K562 (cell line): Measurements from ENCODE around the gene FYB2. TPM values are rescaled to one million over a fixed set of nuclear protein-coding genes. Genes with fewer than 3 reads are reported as not detected.

Source experiments
- ATAC-seq: fragments of 200-7000 bp; cut with Tn5 transposase; 3 replicates; pipeline ENCODE4 v1.9.1; 2020; ENCODE audit warnings: moderate library complexity
- BruUV-seq: library from RNA; stranded (reverse); fragments of 400-500 nt; replicated peaks from 2 replicates; lab custom pipeline; 2021; lab: Mats Ljungman, UMichigan
- CTCF ChIA-PET: fragments of 300-600 bp; formaldehyde crosslinking; extraction: SDS; loops from one replicate; lab custom pipeline; 2021; ENCODE audit warnings: low intra/inter-chr PET ratio; lab: Yijun Ruan, JAX
- POLR2A ChIA-PET: fragments of 300-600, 350-650 bp; sonication (Branson Sonifier 250); formaldehyde crosslinking; extraction: SDS; loops from one replicate; lab custom pipeline; 2021; ENCODE audit warnings: antibody characterized with exemption, inconsistent platforms; lab: Yijun Ruan, JAX
- DNase-seq, 4 experiments: peaks; one replicate each; pipeline versions ENCODE4 v3.0.0 to v3.0.0-alpha.2; 2011 to 2018; ENCODE audit warnings: low spot score in 3 of 4, mixed read lengths in 3 of 4; ENCODE audit errors: extremely low read depth in 1 of 4
- FAIRE-seq: peaks from 2 replicates; lab custom pipeline; 2011; peaks lifted over from hg19 to GRCh38; lab: Jason Lieb, UNC
- H2AFZ ChIP-seq: 2 replicates; pipeline ENCODE4 v1.6.0; 2011; ENCODE audit warnings: low read depth, low read length, control low read depth, inconsistent platforms
- H3K27ac ChIP-seq: fragments of 200-600 bp; 3 replicates; pipeline ENCODE4 v1.8.0; 2011; ENCODE audit warnings: low read depth, mild to moderate bottlenecking, control low read depth, inconsistent platforms, low read length, moderate library complexity, mixed read lengths; ENCODE audit errors: extremely low read depth
- H3K27me3 ChIP-seq, 2 experiments: fragments of 300-600 bp in 1 of 2; 2 replicates in 1 of 2; 3 replicates in 1 of 2; pipeline versions ENCODE4 v1.6.0 to v1.8.0; 2011; ENCODE audit warnings: inconsistent platforms in 2 of 2, low read length in 2 of 2, mild to moderate bottlenecking in 1 of 2, mixed read lengths in 1 of 2, moderate library complexity in 1 of 2; ENCODE audit not compliant: control insufficient read depth in 2 of 2, insufficient read depth in 2 of 2
- H3K36me3 ChIP-seq: fragments of 300-600 bp; 3 replicates; pipeline ENCODE4 v1.8.0; 2011; ENCODE audit warnings: mild to moderate bottlenecking, low read length, inconsistent platforms; ENCODE audit not compliant: control insufficient read depth, insufficient read depth
- H3K4me1 ChIP-seq, 2 experiments: fragments of 200-600 bp in 1 of 2; replicated peaks in 1 of 2; 2 replicates in 1 of 2; 3 replicates in 1 of 2; pipeline versions ENCODE4 v1.5.1 to v1.8.0; 2011; ENCODE audit warnings: inconsistent platforms in 2 of 2, low read length in 2 of 2, mild to moderate bottlenecking in 1 of 2, mixed read lengths in 1 of 2, moderate library complexity in 1 of 2; ENCODE audit not compliant: control insufficient read depth in 2 of 2, insufficient read depth in 2 of 2
- H3K4me2 ChIP-seq: 2 replicates; pipeline ENCODE4 v1.6.1; 2011; ENCODE audit warnings: low read length, control low read depth, inconsistent platforms, mixed read lengths; ENCODE audit not compliant: insufficient read depth
- H3K4me3 ChIP-seq: fragments of 200-600 bp; sonication (generic), shearing (Covaris generic); 2 replicates; pipeline ENCODE4 v1.5.1; 2016; ENCODE audit warnings: control low read depth, inconsistent platforms
- H3K79me2 ChIP-seq: fragments of 200-600 bp; 3 replicates; pipeline ENCODE4 v1.8.0; 2011; ENCODE audit warnings: low read length, inconsistent platforms; ENCODE audit not compliant: control insufficient read depth, insufficient read depth
- H3K9ac ChIP-seq, 2 experiments: 2 replicates each; pipeline versions ENCODE4 v1.6.0 to v1.6.1; 2011; ENCODE audit warnings: low read depth in 2 of 2, low read length in 2 of 2, control low read depth in 1 of 2, inconsistent platforms in 1 of 2, mild to moderate bottlenecking in 1 of 2, mixed read lengths in 1 of 2; ENCODE audit not compliant: insufficient read depth in 1 of 2
- H3K9me1 ChIP-seq: one replicate; pipeline ENCODE4 v1.6.0; 2011; ENCODE audit warnings: inconsistent platforms, mild to moderate bottlenecking, low read length, moderate library complexity; ENCODE audit not compliant: control insufficient read depth, insufficient read depth
- H3K9me3 ChIP-seq: replicated peaks from 2 replicates; pipeline ENCODE4 v1.5.1; 2011; ENCODE audit warnings: low read depth, low read length, inconsistent platforms; ENCODE audit not compliant: control insufficient read depth, insufficient read depth
- H4K20me1 ChIP-seq: replicated peaks from 2 replicates; pipeline ENCODE4 v1.6.1; 2011; ENCODE audit warnings: low read length, inconsistent platforms, mixed read lengths; ENCODE audit not compliant: control insufficient read depth, insufficient read depth
- ARHGAP35 ChIP-seq: fragments of 450-650 bp; IDR thresholded peaks from 2 replicates; pipeline ENCODE4 v1.6.1; 2018; ENCODE audit not compliant: partially characterized antibody
- ATF3 ChIP-seq, 2 experiments: fragments of 450-650 bp in 1 of 2; sonication (generic) in 1 of 2; formaldehyde crosslinking in 1 of 2; IDR thresholded peaks in 1 of 2; conservative IDR thresholded peaks in 1 of 2; 2 replicates each; pipeline versions ENCODE4 v1.6.1 to v1.8.1; 2016 to 2023; ENCODE audit warnings: mild to moderate bottlenecking in 2 of 2, moderate library complexity in 2 of 2, inconsistent platforms in 1 of 2, missing genetic modification reagents in 1 of 2
- EZH2 ChIP-seq: IDR thresholded peaks from 2 replicates; pipeline ENCODE4 v1.6.1; 2012; ENCODE audit warnings: low read depth, mild to moderate bottlenecking, inconsistent platforms, low read length, borderline replicate concordance
- MAZ ChIP-seq, 2 experiments: fragments of 450-650 bp in 1 of 2; sonication (generic) in 1 of 2; formaldehyde crosslinking; IDR thresholded peaks in 1 of 2; conservative IDR thresholded peaks in 1 of 2; 2 replicates each; pipeline versions ENCODE4 v1.4.0 to v1.5.0; 2020; ENCODE audit warnings: mild to moderate bottlenecking in 1 of 2, missing genetic modification reagents in 1 of 2
- POLR2AphosphoS5 ChIP-seq: IDR thresholded peaks from 2 replicates; pipeline ENCODE4 v1.6.1; 2011; ENCODE audit warnings: mild to moderate bottlenecking, low read depth, low read length, moderate library complexity; ENCODE audit not compliant: control insufficient read depth, insufficient read depth
- TAF7 ChIP-seq: fragments of 450-650 bp; IDR thresholded peaks from 2 replicates; pipeline ENCODE4 v1.6.1; 2016; ENCODE audit warnings: missing genetic modification characterization, missing compliant biosample characterization
- TFAM ChIP-seq: fragments of 250-450 bp; sonication (Bioruptor Pico); conservative IDR thresholded peaks from 2 replicates; pipeline ENCODE4 v1.5.0; 2021; ENCODE audit warnings: mild to moderate bottlenecking, moderate library complexity
- ZBTB40 ChIP-seq, 2 experiments: fragments of 450-650 bp in 1 of 2; sonication (generic) in 1 of 2; formaldehyde crosslinking in 1 of 2; IDR thresholded peaks; 2 replicates each; pipeline versions ENCODE4 v1.7.1 to v1.9.0; 2016 to 2022; ENCODE audit warnings: inconsistent platforms in 1 of 2, mild to moderate bottlenecking in 1 of 2, missing genetic modification reagents in 1 of 2
- ZNF121 ChIP-seq: sonication (generic); formaldehyde crosslinking; conservative IDR thresholded peaks from 2 replicates; pipeline ENCODE4 v1.8.0; 2022; ENCODE audit warnings: missing genetic modification reagents
- ZNF134 ChIP-seq: fragments of 250-450 bp; sonication (Bioruptor Pico); conservative IDR thresholded peaks from 2 replicates; pipeline ENCODE4 v1.4.0; 2020
- ZNF324 ChIP-seq: fragments of 250-450 bp; sonication (Bioruptor Pico); IDR thresholded peaks from 2 replicates; pipeline ENCODE4 v1.4.0; 2020; ENCODE audit warnings: mild to moderate bottlenecking
- WGBS: fragments of 100-300 bp; shearing (Covaris generic); methylation state at CpG from one replicate; pipeline ENCODE4 v1.1.6; 2016; ENCODE audit warnings: low coverage, mixed read lengths; ENCODE audit not compliant: insufficient coverage; ENCODE audit errors: missing lambda C conversion rate; 5-methylcytosine and 5-hydroxymethylcytosine counted together
- in situ Hi-C: fragments of 300-500 bp; cut with MboI; formaldehyde crosslinking; loops from 4 replicates; pipeline ENCODE4 v1.15.0; 2018; ENCODE audit warnings: inconsistent platforms, mixed read lengths
- intact Hi-C: fragments of 100-400 bp; cut with micrococcal nuclease; formaldehyde crosslinking; loops from 2 replicates; pipeline ENCODE4 v1.14.2; 2022
- polyA plus RNA-seq, 8 experiments: library from polyadenylated mRNA; depleted of rRNA in 4 of 8; stranded (reverse) in 5 of 8; unstranded in 3 of 8; fragments of >200 nt; fragmentation: Nextera tagmentation in 2 of 8; fragmentation: Illumina TruSeq in 1 of 8; extraction: Ambion mirVana in 2 of 8; extraction: Trizol in 1 of 8; gene quantifications; 2 replicates each; pipeline versions ENCODE4 v1.2.1 to v1.2.3, GENCODE V29; 2011 to 2014; ENCODE audit warnings: inconsistent platforms in 1 of 8, missing spikeins in 1 of 8
- total RNA-seq, 7 experiments: library from RNA; depleted of rRNA in 6 of 7; stranded (reverse); fragments of >200 nt in 6 of 7; fragmentation: Illumina TruSeq in 2 of 7; extraction: Trizol in 2 of 7; gene quantifications; 2 replicates each; pipeline versions ENCODE4 v1.2.1 to v1.2.3, GENCODE V29; 2011 to 2021; ENCODE audit warnings: low replicate concordance in 1 of 7

Gene FYB2
- total and polyA plus RNA-seq, 9 of the 15 experiments (the other 6 are each of a cell fraction or from before 2014, with no cell fraction given), result not detected

GRCh38 chr1:56816264-56816663 is 2.9 kb downstream of the FYB2 start:
- Histone ChIP-seq H3K9ac (no peak overlapping the region), H3K27ac (no peak overlapping the region), H3K79me2 (no peaks in the 10 kb centered on the region), H3K4me2 (no peak overlapping the region), H3K4me3 (no peak overlapping the region), H3K27me3 (peaks cover 0 to 4% of the 10 kb centered on the region in 2 experiments; a peak in 1 of 5 replicates), H2AFZ (no peak overlapping the region), H4K20me1 (no peaks in the 10 kb centered on the region), H3K9me3 (no peaks in the 10 kb centered on the region), H3K4me1 (no peaks in the 10 kb centered on the region), H3K9me1 (no peaks in the 10 kb centered on the region), H3K36me3 (no peaks in the 10 kb centered on the region)
- FAIRE-seq (no peak), ATAC-seq (no peak), DNase-seq (no peak)
- CTCF ChIA-PET, result no interaction called here
- no TSS peak for BruUV-seq
- WGBS, result 0% methylated on average over 1 of the region's 1 CpG
- intact Hi-C loops, result no loop called here
- POLR2A ChIA-PET, result interaction anchor here (0.6 to 0.7 kb wide), 2 partner anchors 37 to 297 kb away, joined by 3 to 4 read pairs; no protein-coding TSS in a partner anchor
- in situ Hi-C loops, result no loop called here
- TF ChIP-seq ZNF121 (CRISPR knock-in tag) (no peak), TAF7 (tag) (no peak), EZH2 (no peak), ZBTB40 (IDR thresholded peaks at IDR 0.05) (no peak), ZBTB40 (CRISPR knock-in tag; IDR thresholded peaks at IDR 0.05) (no peak), MAZ (CRISPR knock-in tag; conservative IDR thresholded peaks at IDR 0.05 in 1 of 2, IDR thresholded peaks at IDR 0.05 in 1 of 2) (no peak), ARHGAP35 (no peak), ZNF134 (CRISPR knock-in tag) (no peak), ATF3 (IDR thresholded peaks at IDR 0.05) (no peak), ATF3 (CRISPR knock-in tag; conservative IDR thresholded peaks at IDR 0.05) (no peak), TFAM (no peak), POLR2AphosphoS5 (no peak), ZNF324 (CRISPR knock-in tag) (no peak)
